ENCODE measurements around the gene GC. TPM values are rescaled to one million over a fixed set of nuclear protein-coding genes. Genes with fewer than 3 reads are reported as not detected.

Gene GC, protein sequence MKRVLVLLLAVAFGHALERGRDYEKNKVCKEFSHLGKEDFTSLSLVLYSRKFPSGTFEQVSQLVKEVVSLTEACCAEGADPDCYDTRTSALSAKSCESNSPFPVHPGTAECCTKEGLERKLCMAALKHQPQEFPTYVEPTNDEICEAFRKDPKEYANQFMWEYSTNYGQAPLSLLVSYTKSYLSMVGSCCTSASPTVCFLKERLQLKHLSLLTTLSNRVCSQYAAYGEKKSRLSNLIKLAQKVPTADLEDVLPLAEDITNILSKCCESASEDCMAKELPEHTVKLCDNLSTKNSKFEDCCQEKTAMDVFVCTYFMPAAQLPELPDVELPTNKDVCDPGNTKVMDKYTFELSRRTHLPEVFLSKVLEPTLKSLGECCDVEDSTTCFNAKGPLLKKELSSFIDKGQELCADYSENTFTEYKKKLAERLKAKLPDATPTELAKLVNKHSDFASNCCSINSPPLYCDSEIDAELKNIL
- not detected for total RNA-seq

DNA sequence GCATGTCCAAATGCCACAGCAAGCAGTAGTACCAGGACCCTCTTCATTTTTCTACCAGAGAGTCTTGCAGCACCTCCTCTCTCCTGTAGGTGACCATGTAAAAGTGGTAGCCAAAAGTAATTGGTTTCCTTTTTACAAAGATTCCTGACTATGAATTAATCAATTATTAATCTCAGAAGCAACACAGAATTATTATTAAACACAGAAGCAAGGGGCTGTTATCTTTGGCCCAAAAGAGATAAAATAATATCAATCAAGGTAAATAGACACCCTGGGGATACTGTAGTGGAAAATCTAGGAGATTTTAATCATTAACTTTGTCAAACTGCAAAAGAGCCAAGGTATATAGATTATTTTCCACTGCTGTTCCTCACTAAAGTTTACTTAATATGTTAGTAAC lies at the start of gene GC:
TSS of gene GC (minus strand) at position 108 of the 400 bp plus-strand sequence. CDS start at position 47, 61 bp downstream.
- no peak for DNase-seq
- Histone ChIP-seq H3K27ac (no peak within 1 kb of the TSS), H3K4me3 (no peak within 1 kb of the TSS), H3K4me1 (no peaks in the 10 kb centered on the region), H3K27me3 (no peaks in the 10 kb centered on the region), H3K36me3 (no peaks in the 10 kb centered on the region), H3K9me3 (no peaks in the 10 kb centered on the region)
- intact Hi-C loops (cut with DNase I) = no loop called here
- no peak for TF ChIP-seq POLR2A (IDR thresholded peaks at IDR 0.05)
- TF ChIP-seq, protein P1, sequence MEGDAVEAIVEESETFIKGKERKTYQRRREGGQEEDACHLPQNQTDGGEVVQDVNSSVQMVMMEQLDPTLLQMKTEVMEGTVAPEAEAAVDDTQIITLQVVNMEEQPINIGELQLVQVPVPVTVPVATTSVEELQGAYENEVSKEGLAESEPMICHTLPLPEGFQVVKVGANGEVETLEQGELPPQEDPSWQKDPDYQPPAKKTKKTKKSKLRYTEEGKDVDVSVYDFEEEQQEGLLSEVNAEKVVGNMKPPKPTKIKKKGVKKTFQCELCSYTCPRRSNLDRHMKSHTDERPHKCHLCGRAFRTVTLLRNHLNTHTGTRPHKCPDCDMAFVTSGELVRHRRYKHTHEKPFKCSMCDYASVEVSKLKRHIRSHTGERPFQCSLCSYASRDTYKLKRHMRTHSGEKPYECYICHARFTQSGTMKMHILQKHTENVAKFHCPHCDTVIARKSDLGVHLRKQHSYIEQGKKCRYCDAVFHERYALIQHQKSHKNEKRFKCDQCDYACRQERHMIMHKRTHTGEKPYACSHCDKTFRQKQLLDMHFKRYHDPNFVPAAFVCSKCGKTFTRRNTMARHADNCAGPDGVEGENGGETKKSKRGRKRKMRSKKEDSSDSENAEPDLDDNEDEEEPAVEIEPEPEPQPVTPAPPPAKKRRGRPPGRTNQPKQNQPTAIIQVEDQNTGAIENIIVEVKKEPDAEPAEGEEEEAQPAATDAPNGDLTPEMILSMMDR (IDR thresholded peaks at IDR 0.05) = no peak

DNA sequence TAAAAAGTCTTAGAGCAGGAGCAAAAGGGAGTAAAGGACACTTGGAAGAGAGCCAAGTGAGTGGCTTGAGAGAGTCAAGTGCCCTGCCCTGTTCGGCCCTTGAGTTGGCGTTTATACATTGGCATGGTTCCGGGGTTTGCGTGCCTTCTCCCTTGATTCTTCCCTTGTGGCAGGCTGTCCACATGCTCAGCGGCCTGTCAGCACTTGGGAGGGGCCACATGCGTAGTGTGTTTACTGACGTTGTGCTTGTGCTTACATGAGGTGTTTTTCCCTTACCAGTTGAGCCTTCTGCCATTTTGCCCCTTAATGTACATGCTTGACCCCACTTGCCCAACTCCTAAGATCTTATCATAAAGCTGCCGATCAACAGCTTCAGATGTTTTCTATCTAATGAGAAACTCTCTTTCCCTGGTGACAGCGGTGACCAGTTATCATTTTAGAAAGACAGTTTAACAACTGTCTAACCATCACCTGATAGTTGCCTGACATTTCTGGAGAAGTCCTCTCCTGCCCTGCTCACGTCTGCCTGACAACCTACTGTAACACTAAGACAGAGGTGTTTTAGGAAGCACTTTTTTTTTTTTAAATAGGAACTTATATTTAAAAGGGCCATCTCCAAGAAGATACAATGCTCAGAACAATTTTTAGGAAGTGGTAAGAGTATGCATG lies 49.5 kb upstream of the GC start:
- no peaks in the 10 kb centered on the region for H3K4me1 ChIP-seq
- no peak for DNase-seq
- H3K27ac ChIP-seq = no peak overlapping the region
- 62 to 73% methylated on average over 10 of the region's 10 CpGs for WGBS, 2 donors
- H3K4me3 ChIP-seq = no peak overlapping the region
- no peaks in the 10 kb centered on the region for H3K9me3 ChIP-seq
- TF ChIP-seq, protein P1 (IDR thresholded peaks at IDR 0.05) = no peak
- no peak for TF ChIP-seq POLR2A (IDR thresholded peaks at IDR 0.05)
- intact Hi-C loops (cut with DNase I) = no loop called here
- no peaks in the 10 kb centered on the region for H3K27me3 ChIP-seq
- no peaks in the 10 kb centered on the region for H3K36me3 ChIP-seq

DNA sequence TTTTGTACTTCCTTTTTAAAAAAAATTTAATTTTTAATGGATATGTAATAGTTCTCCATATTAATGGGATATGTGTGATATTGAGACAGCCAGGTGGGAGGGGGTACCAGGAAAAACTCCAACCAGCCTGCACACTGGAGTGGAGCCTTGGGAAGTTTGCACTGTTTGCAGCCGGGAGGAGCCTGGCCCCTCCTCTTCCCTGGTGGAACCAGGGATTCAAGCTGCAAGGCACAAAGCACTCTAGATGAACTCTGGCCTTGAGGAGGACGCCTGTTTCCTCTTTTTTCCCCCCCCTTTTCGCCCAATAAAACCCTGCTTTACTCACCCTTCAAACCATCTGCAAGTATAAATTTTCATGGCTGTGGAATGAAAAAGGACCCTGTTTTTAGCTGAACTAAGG lies 48.2 kb upstream of the GC start:
- Histone ChIP-seq H3K4me1 (no peaks in the 10 kb centered on the region), H3K4me3 (no peak overlapping the region), H3K36me3 (no peaks in the 10 kb centered on the region), H3K27me3 (no peaks in the 10 kb centered on the region), H3K27ac (no peak overlapping the region), H3K9me3 (no peaks in the 10 kb centered on the region)
- TF ChIP-seq, protein P1 (IDR thresholded peaks at IDR 0.05) = no peak
- TF ChIP-seq POLR2A (IDR thresholded peaks at IDR 0.05) = no peak
- 19 to 48% methylated on average over 3 of the region's 3 CpGs for WGBS, 2 donors
- intact Hi-C loops (cut with DNase I) = no loop called here
- DNase-seq = no peak

DNA sequence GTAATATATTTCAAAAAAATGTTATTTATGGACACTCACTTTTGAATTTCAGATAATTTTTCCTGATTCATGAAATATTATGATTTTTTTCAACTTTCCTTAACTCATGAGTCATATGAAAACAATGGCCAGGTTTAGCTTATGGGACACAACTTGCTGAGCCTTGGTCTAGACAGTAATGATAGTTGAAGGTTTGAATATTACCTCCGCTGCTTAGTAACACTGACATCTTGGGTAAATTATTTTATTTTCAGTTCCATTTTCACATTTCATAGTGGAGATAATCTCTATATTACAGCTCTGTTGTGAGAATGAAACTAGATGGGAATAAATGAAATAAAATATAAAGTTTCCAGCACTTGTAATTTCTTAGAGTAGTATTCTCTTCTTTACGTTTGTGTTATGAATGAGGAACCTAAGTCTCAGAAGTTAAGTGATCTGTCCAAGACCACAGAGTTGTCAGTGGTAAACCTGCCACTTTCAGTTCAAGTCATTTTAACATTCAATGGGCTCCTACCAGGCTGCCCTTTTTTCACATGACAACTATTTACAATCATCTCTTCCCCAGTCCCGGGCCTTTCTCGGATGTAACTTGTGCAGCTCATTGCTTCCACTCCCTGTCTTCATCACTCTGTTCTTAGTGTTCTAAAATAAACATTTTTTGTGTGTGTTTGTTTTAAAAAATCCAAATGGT lies 46.8 kb upstream of the GC start:
- Histone ChIP-seq H3K9me3 (no peaks in the 10 kb centered on the region), H3K36me3 (no peaks in the 10 kb centered on the region), H3K27me3 (no peaks in the 10 kb centered on the region), H3K27ac (no peak overlapping the region), H3K4me3 (no peak overlapping the region), H3K4me1 (no peaks in the 10 kb centered on the region)
- intact Hi-C loops (cut with DNase I) = no loop called here
- no peak for TF ChIP-seq POLR2A (IDR thresholded peaks at IDR 0.05)
- TF ChIP-seq, protein P1 (IDR thresholded peaks at IDR 0.05) = no peak
- WGBS, 2 donors = 61 to 63% methylated on average over 4 of the region's 4 CpGs
- DNase-seq = no peak

DNA sequence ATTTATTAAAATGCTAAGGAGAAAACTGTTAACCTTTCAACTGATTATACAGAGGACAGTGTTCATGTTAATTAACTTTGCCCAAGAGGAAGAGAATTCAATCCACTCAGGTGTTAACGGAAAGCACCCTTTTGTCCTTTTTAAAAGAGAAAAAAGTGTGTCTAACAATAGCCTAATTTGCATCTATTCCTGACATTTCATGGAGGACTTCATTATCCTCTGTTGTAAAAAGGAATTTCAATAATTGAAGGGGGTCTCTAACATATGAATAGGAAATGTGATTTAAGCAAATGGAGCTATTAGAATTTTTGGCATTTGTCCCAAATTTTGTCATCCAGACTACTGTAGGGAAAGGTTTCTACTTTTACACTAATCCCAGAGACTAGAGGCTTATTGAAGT lies 44.6 kb upstream of the GC start:
- no peaks in the 10 kb centered on the region for H3K36me3 ChIP-seq
- no peak for DNase-seq
- H3K27ac ChIP-seq = no peak overlapping the region
- intact Hi-C loops (cut with DNase I) = no loop called here
- 70 to 85% methylated on average over 1 of the region's 1 CpG for WGBS, 2 donors
- H3K9me3 ChIP-seq = no peaks in the 10 kb centered on the region
- H3K4me1 ChIP-seq = no peaks in the 10 kb centered on the region
- TF ChIP-seq POLR2A (IDR thresholded peaks at IDR 0.05) = no peak
- H3K4me3 ChIP-seq = no peak overlapping the region
- H3K27me3 ChIP-seq = no peaks in the 10 kb centered on the region
